Choroid plexus epithelial cell (primary cell): Measurements from ENCODE around the gene TM2D1.

Source experiments
- DNase-seq: peaks from one replicate; pipeline ENCODE4 v3.0.0-alpha.2; 2010; ENCODE audit warnings: low read depth
- H3K4me3 ChIP-seq: 2 replicates; pipeline ENCODE4 v1.5.1; 2011; ENCODE audit warnings: low read depth, mild to moderate bottlenecking, control low read depth, low read length, moderate library complexity
- TF ChIP-seq, protein P1 (sequence below): conservative IDR thresholded peaks from 2 replicates; pipeline ENCODE4 v1.5.1; 2011; ENCODE audit warnings: low read depth, mild to moderate bottlenecking, control low read depth, inconsistent platforms, low read length, moderate library complexity

The TM2D1 gene

DNA sequence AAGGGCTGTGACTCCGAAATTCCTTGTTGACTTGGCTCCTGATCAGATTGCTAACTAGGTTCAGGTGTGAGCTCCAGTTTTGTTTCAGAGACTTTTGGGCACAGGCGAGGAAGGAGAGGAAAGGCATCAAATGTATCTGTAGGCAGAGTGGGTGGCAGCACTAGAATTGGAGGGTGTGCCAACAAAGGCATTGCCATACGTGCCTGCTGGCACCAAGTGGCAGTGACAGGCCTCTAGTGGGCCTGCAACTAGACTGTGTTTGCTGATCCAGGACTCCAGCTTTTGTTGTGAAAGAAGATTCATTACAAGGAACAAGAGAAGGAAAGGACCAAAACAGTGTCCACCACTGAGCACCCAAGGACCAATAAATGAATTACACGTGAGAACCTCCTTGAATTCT is 79.5 kb downstream of the TM2D1 start:
- DNase-seq: no peak

DNA sequence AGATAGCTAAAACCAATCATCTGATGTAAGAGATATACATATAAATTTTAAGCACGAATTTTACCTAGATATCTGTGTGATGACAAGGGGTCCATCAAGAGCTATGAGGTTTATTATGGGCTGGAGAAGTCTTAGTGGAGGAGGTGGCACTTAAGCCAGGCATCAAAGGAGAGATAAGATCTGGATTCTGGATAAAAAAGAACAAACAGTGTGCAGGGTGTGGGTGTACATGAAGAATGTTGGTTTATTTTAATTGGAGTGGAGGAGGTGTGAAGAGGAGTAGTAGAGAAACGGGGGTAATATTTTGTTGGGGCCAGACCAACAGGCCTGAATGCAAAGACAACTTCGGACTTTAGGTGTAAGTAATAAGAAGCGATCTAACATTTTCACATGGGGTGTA is 80.6 kb downstream of the TM2D1 start:
- TF ChIP-seq, protein P1, sequence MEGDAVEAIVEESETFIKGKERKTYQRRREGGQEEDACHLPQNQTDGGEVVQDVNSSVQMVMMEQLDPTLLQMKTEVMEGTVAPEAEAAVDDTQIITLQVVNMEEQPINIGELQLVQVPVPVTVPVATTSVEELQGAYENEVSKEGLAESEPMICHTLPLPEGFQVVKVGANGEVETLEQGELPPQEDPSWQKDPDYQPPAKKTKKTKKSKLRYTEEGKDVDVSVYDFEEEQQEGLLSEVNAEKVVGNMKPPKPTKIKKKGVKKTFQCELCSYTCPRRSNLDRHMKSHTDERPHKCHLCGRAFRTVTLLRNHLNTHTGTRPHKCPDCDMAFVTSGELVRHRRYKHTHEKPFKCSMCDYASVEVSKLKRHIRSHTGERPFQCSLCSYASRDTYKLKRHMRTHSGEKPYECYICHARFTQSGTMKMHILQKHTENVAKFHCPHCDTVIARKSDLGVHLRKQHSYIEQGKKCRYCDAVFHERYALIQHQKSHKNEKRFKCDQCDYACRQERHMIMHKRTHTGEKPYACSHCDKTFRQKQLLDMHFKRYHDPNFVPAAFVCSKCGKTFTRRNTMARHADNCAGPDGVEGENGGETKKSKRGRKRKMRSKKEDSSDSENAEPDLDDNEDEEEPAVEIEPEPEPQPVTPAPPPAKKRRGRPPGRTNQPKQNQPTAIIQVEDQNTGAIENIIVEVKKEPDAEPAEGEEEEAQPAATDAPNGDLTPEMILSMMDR: no peak
- no peak overlapping the region for H3K4me3 ChIP-seq
- no peak for DNase-seq

More for the DNA sequence above, 79.5 kb downstream of the TM2D1 start:
- TF ChIP-seq, protein P1: no peak
- H3K4me3 ChIP-seq: no peak overlapping the region

DNA sequence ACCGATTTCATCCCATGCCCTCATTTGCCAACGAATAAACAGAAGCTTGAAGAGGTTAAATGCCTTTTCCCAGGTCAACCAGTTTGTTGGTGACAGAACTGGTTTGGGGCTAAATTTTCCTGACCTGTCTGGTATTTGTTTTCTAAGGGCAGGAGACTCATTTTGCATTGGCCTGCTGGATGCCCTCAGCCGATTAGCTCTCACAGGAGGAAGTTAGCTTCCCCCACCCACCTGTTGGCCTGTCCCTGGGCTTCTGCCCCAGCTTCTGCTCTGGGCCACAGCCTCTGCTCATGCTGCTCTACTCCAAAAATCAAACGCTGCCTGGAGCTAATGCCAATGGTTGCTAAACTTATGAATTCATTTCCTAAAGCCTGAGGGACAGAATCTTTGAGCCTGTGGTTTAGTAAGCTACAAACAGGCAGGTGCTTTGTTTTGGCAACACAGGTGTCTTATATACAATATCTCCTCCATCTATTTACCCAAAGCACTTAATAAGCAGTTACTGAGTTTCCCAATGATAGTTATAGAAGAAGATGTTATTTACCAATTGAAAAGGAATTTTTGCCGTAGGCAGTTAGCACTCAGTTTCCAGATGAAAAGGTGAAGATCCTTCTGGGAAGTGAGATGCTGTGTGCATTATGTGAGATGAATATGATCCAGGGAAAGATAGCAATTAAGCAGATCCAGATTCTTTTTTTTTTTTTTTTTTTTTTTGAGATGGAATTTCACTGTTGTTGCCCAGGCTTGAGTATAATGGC is 82.3 kb downstream of the TM2D1 start:
- H3K4me3 ChIP-seq: no peak overlapping the region
- TF ChIP-seq, protein P1: no peak
- DNase-seq: no peak

DNA sequence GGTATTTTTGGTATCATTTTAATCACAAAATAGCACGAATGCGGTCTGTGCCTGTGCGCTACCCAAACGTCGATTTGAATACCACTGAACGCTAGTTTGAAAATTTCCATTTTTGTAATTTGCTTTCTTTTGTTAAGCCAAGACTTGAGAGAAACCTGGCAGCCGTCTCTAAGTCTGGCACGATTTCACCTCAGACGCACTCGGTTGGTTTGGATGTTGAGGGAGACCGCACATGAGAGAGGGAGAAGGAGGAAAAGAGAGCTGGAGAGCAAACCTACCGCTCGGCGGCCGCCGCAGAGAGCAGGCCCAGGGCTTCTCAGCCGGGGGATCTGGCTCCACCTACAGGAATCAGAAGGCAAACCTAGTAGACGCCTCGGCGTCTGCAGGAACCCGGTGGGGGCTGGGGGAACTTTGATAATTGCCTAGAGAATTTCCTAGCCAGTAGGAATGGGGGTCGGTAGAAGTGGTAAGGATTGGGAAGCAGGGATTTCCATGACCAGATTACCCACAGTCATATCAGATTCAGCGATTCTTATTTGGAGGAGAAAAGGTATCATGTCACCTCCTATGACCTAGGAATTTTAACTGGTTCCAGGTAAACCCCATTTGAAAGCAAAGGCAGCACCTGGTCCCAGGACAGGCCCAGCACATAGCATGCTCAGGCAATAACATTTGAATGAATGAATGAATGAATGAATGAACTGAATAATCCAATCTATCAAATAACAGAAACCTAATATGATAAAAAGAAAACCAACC is 83.2 kb downstream of the TM2D1 start:
- DNase-seq: peak; percentile 70
- H3K4me3 ChIP-seq: no peak overlapping the region
- TF ChIP-seq, protein P1: peak; percentile 82

DNA sequence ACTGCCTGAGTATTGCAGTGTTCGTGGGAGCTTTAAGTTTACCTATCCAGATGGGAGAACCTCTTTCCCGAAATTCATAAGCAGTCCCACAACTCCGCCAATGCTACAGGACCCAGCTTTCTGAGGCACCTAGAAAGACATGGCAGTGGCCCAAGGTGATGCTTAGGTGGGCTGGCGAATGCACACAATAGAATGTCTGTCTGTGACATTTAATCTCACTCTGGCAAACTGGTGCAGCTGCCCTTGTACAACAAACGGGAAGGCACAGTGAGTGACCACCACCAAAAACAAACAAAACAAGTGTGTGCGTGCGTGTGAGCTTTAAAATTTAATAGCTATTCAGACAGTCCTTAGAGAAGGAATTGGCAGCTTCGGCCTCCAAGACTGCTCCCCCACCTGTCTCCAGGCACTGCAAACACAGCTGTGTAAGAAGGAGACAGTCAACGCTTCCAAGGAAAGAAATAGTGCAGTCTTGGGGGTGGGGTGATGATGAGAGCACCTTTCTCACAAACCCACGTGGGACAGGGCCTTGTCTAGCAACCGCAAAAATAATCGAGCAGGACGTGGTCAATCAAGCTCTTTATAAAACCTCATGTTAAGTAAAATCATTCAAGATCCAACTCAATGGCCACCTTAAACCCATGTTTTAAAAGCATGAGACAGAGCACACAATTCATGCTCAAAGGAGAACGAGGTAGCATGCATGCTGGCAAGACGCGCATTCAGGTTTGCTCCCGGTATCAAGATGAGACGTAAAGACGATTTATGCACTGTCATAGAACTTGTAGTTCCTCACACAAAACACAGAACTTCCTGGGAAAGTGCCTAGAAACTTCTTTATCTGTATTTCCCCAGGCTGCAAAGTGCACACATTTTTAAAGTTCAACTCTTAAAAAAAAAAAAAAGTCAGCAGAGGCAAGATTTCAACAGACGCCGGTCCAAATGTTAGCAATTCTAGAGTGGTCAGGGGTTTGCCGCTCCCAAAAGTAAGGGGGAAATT is 84.1 kb downstream of the TM2D1 start:
- H3K4me3 ChIP-seq: no peak overlapping the region
- TF ChIP-seq, protein P1: no peak
- no peak for DNase-seq

DNA sequence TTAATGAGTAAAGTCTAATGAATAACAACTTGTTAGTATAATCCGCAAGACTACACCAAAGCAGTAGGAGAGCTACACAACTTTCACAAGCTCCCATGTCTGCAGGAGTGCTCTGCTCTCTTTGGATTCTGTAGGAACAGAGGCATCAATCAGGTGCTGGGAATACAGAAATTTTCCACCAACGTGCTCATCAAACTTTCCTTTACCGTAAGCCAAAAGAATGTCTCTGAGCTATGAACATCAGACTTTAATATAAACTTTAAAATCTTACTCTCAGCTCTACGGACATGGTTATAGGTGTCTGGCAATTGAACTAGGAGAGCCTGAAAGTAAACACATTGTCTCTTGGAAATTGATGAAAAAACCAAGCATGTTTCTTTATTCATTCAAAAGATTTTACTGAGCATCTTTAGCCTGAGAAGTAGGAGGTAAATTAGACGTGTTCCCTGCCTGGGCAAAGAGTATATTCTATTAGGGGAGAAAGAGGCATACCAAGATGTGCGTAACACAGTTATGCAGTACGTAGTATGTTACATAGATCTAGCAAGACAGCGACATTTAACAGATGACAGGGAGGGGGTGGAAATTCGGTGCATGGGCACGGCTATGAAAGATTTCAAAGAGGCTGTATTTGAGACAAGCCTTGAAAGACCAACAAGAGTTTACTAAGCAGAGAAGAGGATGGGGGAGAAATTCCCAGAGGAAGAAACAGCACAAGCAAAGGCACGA is 85.2 kb downstream of the TM2D1 start:
- DNase-seq: no peak
- TF ChIP-seq, protein P1: no peak
- H3K4me3 ChIP-seq: no peak overlapping the region
